ENCODE measurements around the gene CATSPERB. TPM values are rescaled to one million over a fixed set of nuclear protein-coding genes. Genes with fewer than 3 reads are reported as not detected.
"Not testable (repeated sequence)": the region's sequence is repeated elsewhere in the genome, so short reads cannot be mapped to it uniquely, and the experiment has no call there.

CATSPERB gene
- total and polyA plus RNA-seq, 2 donors (not counting 3 experiments of a cell fraction or from before 2014, with no cell fraction given), result not detected

GRCh38 chr14:91677687-91678086 lies 54.2 kb downstream of the CATSPERB start:
- H3K9me3 ChIP-seq (replicated peaks; ENCODE audit: control insufficient read depth, insufficient read depth, low read length); H3K4me1 ChIP-seq (ENCODE audit: control insufficient read depth, extremely low read depth, insufficient read depth, low read length); intact Hi-C loops (cut with micrococcal nuclease); H3K9ac ChIP-seq (replicated peaks; ENCODE audit: extremely low read depth, insufficient read depth, low read length); H3K79me2 ChIP-seq (ENCODE audit: control insufficient read depth, insufficient read depth, low read length); H3K36me3 ChIP-seq (ENCODE audit: control insufficient read depth in 2 of 2, extremely low read depth in 1 of 2, insufficient read depth in 2 of 2, low read length in 2 of 2); H2AFZ ChIP-seq (ENCODE audit: low read depth, low read length); DNase-seq (ENCODE audit: low read depth, low spot score); H3K4me3 ChIP-seq (replicated peaks in 1 of 3; ENCODE audit: insufficient read depth in 1 of 3, low read depth in 1 of 3, low read length in 3 of 3); BruUV-seq (replicated peaks); CTCF ChIA-PET; FAIRE-seq; H3K9me1 ChIP-seq (replicated peaks; ENCODE audit: control insufficient read depth, extremely low read depth, insufficient read depth, low read length); POLR2A ChIA-PET; H3K4me2 ChIP-seq (ENCODE audit: insufficient read depth, low read length); dilution Hi-C loops (cut with MboI; ENCODE audit: extremely low pct_ligation_motif_present, low sequenced_read_pairs); H3K27me3 ChIP-seq (ENCODE audit: control insufficient read depth in 2 of 2, insufficient read depth in 2 of 2, low read length in 2 of 2); H4K20me1 ChIP-seq (replicated peaks; ENCODE audit: control insufficient read depth, extremely low read depth, insufficient read depth, low read length); H3K27ac ChIP-seq (ENCODE audit: insufficient read depth, low read depth, low read length): not testable (repeated sequence)

DNA sequence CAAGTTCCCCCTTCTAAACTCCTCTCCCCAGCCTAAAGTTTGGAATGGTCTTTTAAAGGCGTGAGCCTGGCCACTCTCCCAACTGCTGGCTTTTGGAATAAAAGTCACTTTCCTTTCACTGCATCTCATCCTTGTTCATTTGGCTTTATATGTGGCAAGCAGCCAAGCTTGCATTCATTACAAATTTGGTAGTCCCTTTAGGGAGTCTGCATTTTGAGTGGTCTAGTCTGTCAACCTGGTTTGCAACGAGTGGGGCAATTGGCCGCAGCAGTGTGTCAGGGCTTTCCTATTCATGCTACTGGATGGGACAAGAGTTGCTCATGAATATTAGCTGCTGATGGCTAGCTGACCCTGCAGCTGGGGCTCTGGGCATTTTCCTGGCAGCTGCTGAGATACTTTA lies 57.0 kb downstream of the CATSPERB start:
- TF ChIP-seq, protein P1, sequence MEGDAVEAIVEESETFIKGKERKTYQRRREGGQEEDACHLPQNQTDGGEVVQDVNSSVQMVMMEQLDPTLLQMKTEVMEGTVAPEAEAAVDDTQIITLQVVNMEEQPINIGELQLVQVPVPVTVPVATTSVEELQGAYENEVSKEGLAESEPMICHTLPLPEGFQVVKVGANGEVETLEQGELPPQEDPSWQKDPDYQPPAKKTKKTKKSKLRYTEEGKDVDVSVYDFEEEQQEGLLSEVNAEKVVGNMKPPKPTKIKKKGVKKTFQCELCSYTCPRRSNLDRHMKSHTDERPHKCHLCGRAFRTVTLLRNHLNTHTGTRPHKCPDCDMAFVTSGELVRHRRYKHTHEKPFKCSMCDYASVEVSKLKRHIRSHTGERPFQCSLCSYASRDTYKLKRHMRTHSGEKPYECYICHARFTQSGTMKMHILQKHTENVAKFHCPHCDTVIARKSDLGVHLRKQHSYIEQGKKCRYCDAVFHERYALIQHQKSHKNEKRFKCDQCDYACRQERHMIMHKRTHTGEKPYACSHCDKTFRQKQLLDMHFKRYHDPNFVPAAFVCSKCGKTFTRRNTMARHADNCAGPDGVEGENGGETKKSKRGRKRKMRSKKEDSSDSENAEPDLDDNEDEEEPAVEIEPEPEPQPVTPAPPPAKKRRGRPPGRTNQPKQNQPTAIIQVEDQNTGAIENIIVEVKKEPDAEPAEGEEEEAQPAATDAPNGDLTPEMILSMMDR (IDR thresholded peaks at IDR 0.05; ENCODE audit: extremely low read depth in 1 of 2, insufficient read depth in 1 of 2, low read depth in 1 of 2, low read length in 2 of 2), result no peak
- TF ChIP-seq EZH2 (IDR thresholded peaks at IDR 0.05; ENCODE audit: borderline replicate concordance, low read depth, low read length, severe bottlenecking), result no peak
- no peak for TF ChIP-seq FOS (IDR thresholded peaks at IDR 0.05; ENCODE audit: borderline replicate concordance, insufficient read depth, low read length)
- TF ChIP-seq GATA2 (IDR thresholded peaks at IDR 0.05; ENCODE audit: insufficient read depth, insufficient read length, low read depth, low read length), result no peak
- TF ChIP-seq POLR2AphosphoS5 (IDR thresholded peaks at IDR 0.05; ENCODE audit: insufficient read depth, low read depth, low read length), result no peak
- no peak for TF ChIP-seq MYC (IDR thresholded peaks at IDR 0.05; ENCODE audit: low read depth, low read length)
- TF ChIP-seq MAX (IDR thresholded peaks at IDR 0.05; ENCODE audit: insufficient read depth, insufficient read length), result no peak
- TF ChIP-seq POLR2A (IDR thresholded peaks at IDR 0.05; ENCODE audit: low read depth, low read length), result no peak
- TF ChIP-seq JUN (IDR thresholded peaks at IDR 0.05; ENCODE audit: borderline replicate concordance, insufficient read depth, insufficient read length, low read depth), result no peak

More for the DNA sequence above, 57.0 kb downstream of the CATSPERB start:
- intact Hi-C loops (cut with micrococcal nuclease), result no loop called here
- Histone ChIP-seq H4K20me1 (replicated peaks; ENCODE audit: control insufficient read depth, extremely low read depth, insufficient read depth, low read length) (no peaks in the 10 kb centered on the region), H3K79me2 (ENCODE audit: control insufficient read depth, insufficient read depth, low read length) (no peaks in the 10 kb centered on the region), H2AFZ (ENCODE audit: low read depth, low read length) (no peak overlapping the region), H3K4me1 (ENCODE audit: control insufficient read depth, extremely low read depth, insufficient read depth, low read length) (no peaks in the 10 kb centered on the region), H3K4me2 (ENCODE audit: insufficient read depth, low read length) (no peak overlapping the region), H3K27me3 (ENCODE audit: control insufficient read depth in 2 of 2, insufficient read depth in 2 of 2, low read length in 2 of 2) (no peaks in the 10 kb centered on the region), H3K9me1 (replicated peaks; ENCODE audit: control insufficient read depth, extremely low read depth, insufficient read depth, low read length) (no peaks in the 10 kb centered on the region), H3K27ac (ENCODE audit: insufficient read depth, low read depth, low read length) (no peak overlapping the region), H3K4me3 (replicated peaks in 1 of 3; ENCODE audit: insufficient read depth in 1 of 3, low read depth in 1 of 3, low read length in 3 of 3) (no peak overlapping the region), H3K9ac (replicated peaks; ENCODE audit: extremely low read depth, insufficient read depth, low read length) (no peak overlapping the region), H3K36me3 (ENCODE audit: control insufficient read depth in 2 of 2, extremely low read depth in 1 of 2, insufficient read depth in 2 of 2, low read length in 2 of 2) (no peaks in the 10 kb centered on the region), H3K9me3 (replicated peaks; ENCODE audit: control insufficient read depth, insufficient read depth, low read length) (no peaks in the 10 kb centered on the region)
- dilution Hi-C loops (cut with MboI; ENCODE audit: extremely low pct_ligation_motif_present, low sequenced_read_pairs), result no loop called here
- CTCF ChIA-PET, result no interaction called here
- DNase-seq (ENCODE audit: low read depth, low spot score), result no peak
- FAIRE-seq, result no peak
- POLR2A ChIA-PET, result no interaction called here
- BruUV-seq (replicated peaks), result no TSS peak

Data from endothelial cell of umbilical vein (primary cell).